Stomach (tissue), 4 donors: Measurements from ENCODE around the gene SCARB1.

Source experiments
- EP300 ChIP-seq: sonication (generic); formaldehyde crosslinking; IDR thresholded peaks from one replicate; pipeline ENCODE4 v1.6.1; 2017; ENCODE audit warnings: antibody characterized with exemption
- TF ChIP-seq, protein P1 (sequence below), 7 experiments: fragments of 450-650 bp in 4 of 7; fragments of 200-600 bp in 3 of 7; sonication (generic) in 3 of 7; IDR thresholded peaks; one replicate each; pipeline ENCODE4 v1.5.1; 2016 to 2019; ENCODE audit warnings: antibody characterized with exemption in 7 of 7, control low read depth in 2 of 7, mild to moderate bottlenecking in 1 of 7

DNA sequence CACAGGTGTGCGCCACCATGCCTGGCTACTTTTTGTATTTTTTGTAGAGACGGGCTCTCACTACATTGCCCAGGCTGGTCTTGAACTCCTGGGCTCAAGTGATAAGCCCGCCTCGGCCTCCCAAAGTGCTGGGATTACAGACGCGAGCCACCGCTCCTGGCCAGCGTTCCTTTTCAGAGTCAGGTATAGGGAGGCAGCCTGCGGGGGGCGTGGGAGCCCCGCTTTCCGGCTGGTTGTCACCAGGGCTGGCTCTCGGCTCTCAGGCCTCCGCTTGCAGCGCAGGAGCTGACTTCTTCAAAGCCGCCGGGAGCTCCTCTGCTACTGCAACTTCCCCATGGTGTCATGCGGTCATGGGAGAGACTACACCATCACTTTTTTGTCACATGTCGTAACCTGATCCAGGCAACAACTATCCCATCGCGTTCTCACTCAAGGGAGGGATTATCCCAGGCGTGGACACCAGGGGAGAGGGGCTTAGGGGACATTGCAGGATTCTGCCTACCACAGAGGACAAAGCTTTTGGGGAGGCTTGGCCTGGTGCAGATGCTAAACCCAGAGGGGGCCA is 129.4 kb downstream of the SCARB1 start:
- TF ChIP-seq, protein P1, sequence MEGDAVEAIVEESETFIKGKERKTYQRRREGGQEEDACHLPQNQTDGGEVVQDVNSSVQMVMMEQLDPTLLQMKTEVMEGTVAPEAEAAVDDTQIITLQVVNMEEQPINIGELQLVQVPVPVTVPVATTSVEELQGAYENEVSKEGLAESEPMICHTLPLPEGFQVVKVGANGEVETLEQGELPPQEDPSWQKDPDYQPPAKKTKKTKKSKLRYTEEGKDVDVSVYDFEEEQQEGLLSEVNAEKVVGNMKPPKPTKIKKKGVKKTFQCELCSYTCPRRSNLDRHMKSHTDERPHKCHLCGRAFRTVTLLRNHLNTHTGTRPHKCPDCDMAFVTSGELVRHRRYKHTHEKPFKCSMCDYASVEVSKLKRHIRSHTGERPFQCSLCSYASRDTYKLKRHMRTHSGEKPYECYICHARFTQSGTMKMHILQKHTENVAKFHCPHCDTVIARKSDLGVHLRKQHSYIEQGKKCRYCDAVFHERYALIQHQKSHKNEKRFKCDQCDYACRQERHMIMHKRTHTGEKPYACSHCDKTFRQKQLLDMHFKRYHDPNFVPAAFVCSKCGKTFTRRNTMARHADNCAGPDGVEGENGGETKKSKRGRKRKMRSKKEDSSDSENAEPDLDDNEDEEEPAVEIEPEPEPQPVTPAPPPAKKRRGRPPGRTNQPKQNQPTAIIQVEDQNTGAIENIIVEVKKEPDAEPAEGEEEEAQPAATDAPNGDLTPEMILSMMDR (IDR thresholded peaks at IDR 0.05) = no peak
- TF ChIP-seq EP300 = no peak
